GM21529 (cell line): ENCODE results near the gene CERS4.
A peak's percentile ranks its signal among the peaks of the same experiment; 100 is the strongest.
"Not testable (repeated sequence)": the region's sequence is repeated elsewhere in the genome, so short reads cannot be mapped to it uniquely, and the experiment has no call there.

Experiments
- ATAC-seq: cut with Tn5 transposase; IDR thresholded peaks from one replicate; pipeline ENCODE4 v1.9.1; 2021; ENCODE audit not compliant: unreplicated experiment

CERS4 gene, protein sequence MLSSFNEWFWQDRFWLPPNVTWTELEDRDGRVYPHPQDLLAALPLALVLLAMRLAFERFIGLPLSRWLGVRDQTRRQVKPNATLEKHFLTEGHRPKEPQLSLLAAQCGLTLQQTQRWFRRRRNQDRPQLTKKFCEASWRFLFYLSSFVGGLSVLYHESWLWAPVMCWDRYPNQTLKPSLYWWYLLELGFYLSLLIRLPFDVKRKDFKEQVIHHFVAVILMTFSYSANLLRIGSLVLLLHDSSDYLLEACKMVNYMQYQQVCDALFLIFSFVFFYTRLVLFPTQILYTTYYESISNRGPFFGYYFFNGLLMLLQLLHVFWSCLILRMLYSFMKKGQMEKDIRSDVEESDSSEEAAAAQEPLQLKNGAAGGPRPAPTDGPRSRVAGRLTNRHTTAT

DNA sequence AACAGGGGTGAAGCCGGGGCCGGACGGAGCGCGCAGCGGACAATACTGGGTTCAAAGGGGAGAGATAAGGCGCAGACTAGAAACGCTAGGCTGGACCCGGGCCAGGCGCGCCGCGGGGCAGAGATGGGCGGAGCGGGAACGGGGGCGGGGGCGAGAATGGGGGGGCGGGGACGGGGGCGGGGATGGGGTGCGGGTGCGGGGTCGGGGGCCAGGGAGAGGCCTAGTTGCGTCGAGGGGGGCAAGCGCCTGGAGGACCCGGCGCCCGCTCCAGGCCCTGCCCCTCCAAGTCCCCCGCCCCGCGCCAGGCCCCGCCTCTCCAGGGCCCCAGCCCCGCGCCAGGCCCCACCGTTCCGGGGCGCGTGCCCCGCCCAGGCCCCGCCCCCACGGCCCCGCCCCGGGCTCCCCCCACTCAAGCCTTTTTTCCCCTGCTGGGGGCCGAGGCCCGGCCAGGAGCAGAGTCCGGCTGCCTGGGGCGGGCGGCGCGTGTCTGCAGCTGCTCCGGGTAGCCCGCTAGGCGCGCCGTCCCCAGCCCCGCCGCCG, at the start of gene CERS4:
Gene CERS4, plus strand, starts transcription at position 449 of the 540 bp plus-strand sequence. CDS start 41,707 bp downstream, outside the sequence.
- ATAC-seq, result peak; percentile 43

DNA sequence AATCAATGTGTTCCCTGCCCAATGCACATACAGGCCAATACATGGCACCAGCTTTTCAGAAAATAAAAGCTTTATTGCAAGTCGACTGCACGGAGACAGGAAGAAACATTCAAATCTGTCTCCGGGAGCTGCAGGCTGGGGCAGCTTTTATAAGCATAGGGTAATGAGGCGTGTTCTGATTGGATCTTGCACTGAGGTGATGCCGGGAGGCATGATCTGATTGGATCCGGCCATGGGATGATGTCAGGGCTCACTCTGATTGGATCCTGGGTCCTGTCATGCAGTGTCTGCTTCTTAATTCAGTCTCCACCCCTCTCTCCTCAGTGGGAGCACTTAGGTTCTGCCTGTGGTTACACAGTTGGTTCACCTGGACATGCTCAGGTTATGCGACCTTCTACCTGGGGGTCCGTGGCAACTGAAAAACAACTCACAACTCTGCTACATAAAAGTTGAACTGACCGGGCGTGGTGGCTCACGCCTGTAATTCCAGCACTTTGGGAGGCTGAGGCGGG, 48.0 kb upstream of the CERS4 start:
- ATAC-seq, result no peak

DNA sequence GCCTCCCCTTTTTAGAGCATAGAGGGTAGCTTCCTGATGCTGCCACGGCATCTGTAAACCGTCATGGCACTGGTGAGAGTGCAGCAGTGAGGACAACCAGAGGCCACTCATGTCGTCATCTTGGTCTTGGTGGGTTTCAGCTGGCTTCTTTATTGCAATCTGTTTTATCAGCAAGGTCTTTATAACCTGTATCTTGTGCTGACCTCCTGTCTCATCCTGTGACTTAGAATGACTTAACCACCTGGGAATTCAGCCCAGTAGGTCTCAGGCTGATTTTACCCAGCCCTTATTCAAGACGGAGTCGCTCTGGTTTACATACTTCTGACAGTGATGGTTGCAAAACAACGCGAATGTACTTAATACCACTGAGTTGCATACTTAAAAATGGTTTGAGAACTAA, 45.4 kb upstream of the CERS4 start:
- ATAC-seq, result no peak

DNA sequence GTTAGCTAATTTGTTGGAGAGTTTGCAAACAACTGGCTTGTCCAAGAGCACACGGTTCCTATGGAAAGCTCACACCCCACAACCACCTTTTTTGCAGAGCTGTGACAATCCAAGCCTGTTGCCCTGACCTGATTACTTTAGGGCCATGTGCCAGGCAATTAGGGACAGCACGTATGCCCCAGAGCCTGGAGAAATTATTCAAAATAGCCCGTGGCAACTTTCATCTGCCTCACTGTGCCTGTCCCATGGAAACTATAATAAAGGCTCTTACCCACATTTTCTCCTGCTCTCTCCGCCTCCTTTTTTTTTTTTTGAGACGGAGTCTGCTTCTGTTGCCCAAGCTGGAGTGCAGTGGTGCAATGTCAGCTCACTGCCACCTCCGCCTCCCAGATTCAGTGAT, 41.2 kb upstream of the CERS4 start:
- no peak for ATAC-seq

DNA sequence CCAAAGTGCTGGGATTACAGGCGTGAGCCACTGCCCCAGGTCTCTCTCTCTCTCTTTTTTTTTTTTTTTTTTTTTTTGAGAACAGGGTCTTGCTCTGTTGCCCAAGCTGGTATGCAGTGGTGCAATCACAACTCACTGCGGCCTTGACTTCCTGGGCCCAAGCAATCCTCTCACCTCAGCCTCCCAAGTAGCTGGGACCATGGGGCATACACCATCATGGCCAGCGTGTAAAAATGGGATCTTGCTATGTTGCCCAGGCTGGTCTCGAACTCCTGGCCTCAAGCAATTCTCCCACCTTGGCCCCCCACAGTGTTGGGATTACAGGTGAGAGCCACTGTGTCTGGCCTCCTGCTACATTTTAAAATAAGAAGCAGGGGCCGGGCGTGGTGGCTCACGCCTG, 40.6 kb upstream of the CERS4 start:
- no peak for ATAC-seq

DNA sequence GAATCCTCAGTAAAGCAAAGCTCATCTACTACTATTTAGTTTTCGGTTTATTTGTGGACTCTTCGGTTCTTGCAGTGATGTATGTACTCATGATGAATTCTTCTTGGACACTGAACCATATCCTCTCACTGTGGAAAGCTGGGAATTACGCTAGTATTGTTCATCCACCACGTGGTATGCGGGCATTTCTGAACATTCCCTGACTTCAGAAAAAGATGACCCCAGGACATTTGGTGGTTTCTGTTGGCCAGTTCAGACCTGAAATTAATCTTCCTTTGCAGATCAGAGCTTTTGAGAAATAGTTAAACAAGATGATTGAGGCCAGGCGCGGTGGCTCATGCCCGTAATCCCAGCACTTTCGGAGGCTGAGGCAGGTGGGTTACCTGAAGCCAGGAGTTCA, 34.5 kb upstream of the CERS4 start:
- ATAC-seq, result no peak

DNA sequence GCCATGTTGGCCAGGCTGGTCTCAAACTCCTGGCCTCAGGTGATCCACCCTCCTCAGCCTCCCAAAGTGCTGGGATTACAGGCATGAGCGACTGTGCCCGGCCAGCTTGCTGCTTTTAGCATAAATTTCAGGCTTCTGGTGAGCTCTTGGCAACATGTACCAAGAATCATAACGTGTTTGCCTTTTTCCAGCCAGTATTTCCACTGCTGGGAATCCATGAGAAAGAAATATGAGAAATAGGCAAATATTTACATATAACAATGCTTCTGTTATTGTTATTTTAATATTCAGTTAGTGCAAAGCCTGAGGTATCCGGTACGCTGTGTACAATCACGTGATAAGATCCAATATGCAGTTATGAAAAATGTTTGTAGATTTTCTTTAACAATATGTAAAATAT, 29.2 kb upstream of the CERS4 start:
- no peak for ATAC-seq

DNA sequence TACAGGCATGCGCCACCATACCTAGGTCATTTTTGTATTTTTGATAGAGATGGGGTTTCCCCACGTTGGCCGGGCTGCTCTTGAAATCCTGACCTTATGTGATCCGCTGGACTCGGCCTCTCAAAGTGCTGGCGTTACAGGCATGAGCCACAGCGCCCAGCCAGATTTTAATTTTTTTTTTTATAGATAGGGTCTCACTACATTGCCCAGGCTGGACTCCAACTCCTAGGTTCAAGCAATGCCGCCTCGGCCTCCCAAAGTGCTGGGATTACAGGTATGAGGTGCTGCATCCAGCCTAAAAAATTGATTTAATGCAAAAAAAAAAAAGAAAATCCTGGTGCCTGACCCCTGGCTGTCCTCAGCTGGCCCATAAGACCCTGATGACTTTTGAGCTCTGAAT, 24.9 kb upstream of the CERS4 start:
- ATAC-seq, result no peak

DNA sequence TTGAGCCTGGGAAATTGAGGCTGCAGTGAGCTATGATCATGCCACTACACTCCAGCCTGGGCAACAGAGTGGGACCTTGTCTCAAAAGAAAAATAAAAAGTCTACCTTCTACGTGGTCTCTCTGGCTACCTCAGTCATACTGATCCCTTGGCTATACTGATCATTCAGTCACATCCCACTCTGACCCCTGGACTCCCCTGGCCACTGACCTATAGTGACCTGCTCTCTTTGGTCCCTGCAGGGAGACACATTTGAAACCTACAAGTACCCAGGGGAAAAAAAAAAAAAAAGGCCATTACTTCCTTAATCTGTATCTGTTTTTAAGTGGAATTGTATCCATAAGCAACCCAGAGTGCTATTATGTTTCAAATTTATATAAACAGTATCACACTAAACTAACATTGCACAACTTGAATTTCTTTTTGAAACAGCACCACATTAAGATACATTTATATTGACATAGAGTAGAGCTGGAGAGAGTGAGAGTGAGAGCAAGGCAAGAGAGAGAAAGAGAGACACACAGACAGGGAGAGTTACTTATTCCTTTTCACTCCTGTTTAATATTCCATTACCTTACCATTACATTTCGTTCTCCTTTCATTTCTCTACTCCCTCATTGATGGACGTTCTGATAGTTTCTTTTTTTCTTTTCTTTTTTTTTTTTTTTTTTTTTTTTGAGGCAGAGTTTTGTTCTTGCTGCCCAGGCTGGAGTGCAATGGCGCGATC, 23.7 kb upstream of the CERS4 start:
- ATAC-seq, result no peak

DNA sequence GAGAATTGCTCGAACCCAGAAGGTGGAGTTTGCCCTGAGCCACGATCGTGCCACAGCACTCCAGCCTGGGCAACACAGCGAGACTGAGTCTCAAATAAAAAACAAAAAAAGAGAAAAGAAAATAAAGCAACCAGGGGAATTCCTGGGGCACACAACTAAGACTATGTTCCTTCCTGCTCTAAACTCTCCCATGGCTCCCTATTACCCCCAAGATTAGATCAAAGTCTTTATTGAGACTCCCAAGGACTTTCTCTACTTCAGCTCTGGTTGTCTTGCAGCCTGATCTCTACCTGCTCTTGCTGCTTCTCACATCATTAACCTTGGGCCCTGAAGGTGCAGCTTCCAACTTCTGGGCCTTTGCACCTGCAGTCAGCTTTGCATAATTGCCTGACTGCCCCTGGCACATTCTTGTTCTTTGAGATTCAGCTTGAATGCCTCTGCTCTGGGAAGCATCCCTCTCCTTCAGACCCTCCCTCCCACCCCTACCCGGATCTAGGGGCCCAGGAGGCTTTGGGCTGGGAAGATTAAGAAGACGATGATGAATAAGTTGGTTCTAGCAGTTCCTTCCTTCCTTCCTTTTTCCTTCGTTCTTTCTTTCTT, 16.8 kb upstream of the CERS4 start:
- ATAC-seq, result no peak

DNA sequence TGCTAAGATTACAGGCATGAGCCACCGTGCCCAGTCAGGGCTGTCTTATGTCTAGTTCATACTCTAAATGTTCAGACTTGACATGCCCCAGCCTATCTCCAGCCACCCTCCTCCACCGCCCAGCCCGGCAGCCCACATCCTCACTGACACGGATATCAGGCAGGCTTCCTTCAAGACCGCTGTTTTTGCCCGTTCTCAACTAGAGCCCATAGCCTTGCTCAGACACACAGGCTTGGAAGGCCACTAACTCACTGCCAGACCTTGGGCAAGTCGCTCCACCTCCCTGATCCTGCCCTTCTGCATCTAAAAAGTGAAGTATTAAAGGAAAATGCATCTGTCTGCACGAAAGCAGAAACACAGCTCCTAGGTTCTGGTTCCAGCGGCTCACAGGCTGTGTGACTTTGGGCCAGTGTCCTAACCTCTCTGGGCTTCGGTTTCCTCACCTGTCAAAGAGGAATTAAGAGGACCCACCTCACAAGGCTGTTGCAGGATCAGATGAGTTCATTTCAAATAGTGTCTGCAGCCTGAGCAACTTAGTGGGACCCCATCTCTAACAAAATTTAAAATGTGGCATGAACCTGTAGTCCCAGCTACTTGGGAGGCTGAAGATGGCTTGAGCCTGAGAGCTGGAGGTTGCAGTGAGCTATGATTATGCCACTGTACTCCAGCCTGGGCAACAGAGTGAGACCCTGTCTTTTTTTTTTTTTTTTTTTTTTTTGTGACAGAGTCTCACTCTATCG, 14.5 kb upstream of the CERS4 start:
- no peak for ATAC-seq

DNA sequence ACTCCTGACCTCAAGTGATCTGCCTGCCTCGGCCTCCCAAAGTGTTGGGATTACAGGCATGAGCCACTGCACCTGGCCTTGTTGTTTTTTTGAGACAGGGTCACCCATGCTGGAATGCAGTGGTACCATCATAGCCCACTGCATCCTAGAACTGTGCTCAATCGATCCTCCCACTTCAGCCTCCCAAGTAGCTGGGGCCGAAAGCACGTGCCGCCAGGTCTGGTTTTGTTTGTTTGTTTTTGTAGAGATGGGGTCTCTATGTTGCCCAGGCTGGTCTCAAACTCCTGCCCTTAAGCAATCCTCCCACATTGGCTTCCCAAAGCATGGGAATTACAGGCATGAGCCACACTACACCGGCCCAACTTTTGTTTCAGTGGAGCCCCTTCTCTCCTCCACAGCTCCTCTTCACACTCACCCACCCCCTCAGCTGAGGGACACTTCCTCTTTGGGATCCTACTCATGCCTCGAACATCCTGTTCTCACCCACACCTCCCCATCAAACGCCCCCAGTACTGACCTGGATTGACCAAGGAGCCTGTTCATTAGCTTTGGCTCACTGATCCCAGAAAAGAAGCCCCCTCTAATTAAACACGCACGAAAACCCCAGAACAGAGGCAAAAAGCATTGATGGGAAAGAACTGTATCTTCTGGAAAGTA, 12.8 kb upstream of the CERS4 start:
- no peak for ATAC-seq

DNA sequence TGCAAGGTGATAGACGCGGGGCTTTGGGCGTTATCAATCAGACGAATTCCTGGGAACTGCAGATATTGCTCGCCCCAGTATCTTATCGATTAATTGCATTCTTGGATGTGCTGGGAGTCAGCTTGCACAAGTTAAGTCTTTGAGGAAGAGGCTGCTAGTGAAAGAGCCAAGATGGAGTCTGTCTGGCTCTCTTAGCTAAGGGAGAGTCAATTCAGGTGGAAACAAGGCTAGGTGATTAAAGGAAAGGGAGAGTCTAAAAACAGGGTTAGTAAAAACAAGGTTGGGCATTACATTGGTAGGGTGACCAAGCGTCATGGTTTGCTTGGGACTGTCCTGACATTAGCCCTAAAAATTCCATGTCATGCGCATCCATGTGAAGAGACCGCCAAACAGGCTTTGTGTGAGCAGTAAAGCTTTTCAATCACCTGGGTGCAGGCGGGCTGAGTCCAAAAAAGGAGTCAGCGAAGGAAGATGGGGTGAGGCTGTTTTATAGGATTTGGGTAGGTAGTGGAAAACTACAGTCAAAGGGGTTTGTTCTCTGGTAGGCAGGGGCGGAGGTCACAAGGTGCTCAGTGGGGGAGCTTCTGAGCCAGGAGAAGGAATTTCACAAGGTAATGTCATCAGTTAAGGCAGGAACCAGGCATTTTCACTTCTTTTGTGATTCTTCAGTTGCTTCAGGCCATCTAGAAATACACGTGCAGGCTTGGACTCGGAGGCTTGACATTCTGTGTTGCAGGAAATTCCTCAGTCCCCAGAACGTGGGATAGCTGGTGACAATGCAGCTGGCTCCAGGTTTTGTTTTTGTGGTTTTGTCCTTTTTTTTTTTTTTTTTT, 5.7 kb upstream of the CERS4 start:
- ATAC-seq, result not testable (repeated sequence)

DNA sequence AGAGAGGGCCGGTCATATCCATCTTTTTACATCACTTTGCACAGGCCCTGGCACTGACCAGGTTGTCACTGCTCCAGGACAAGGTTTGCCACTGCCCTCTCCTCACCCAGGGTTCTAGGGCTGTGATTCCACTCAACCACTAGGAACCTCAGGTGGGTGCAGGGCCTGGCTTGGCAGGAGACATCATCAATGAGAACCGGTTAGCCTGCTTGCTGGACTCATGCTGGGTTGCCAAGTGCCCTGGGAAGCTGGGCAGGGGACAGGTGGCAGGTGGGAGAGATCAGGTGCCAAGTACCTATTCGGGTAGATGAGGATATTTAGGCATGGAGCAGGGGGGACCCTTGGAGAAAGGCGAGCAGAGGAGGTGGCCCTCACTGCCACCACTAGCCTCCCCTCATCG, 4.2 kb upstream of the CERS4 start:
- no peak for ATAC-seq

DNA sequence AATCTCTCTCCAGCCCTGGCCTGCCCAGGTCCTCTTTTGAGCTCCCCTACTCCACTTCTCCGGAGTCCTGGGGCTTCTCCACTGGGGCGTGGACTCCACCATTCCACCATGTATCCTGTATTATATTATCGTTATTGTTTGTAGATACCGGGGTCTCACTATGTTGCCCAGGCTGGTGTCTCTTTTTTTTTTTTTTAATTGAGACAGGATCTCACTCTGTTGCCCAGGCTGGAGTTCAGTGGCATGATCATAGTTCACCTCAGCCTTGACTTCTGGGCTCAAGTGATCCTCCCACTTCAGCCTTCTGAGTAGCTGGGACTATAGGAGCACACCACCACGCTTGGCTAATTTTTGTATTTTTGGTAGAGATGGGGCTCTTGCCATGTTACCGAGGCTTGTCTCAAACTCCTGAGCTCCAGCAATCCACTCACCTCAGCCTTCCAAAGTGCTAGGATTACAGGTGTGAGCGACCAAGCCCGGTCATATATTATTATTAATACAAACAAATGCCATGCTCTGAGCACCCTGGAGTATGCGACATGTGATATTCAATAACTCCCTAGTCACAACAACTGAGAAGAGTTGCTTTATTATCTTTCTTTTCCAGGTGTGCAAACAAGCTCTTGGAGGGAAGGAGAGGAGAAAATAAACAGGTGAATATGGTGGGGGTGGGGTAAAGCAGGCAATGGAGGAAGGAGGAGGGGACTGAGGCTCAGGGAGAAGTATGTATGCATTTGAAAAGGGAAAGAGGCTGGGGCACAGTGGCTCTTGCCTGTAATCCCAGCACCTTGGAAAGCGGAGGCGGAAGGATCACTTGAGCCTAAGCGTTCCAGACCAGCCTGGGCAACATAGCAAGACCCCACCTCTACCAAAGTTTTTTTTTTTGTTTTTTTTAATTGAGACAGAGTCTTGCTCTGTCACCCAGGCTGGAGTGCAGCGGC, 2.8 kb upstream of the CERS4 start:
- no peak for ATAC-seq

DNA sequence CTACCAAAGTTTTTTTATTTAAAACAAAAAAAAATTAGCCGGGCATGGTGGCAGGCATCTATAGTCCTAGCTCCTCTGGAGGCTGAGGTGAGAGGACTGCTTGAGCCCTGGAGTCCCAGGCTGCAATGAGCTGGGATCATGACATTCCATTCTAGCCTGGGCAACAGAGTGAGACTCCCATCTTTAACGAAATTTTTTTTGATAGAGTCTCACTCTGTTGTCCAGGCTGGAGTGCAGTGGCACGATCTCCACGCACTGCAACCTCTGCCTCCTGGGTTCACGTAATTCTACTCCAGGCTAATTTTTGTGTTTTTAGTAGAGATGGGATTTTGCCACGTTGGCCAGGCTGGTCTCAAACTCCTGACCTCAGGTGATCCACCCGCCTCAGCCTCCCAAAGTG, 1.8 kb upstream of the CERS4 start:
- not testable (repeated sequence) for ATAC-seq

DNA sequence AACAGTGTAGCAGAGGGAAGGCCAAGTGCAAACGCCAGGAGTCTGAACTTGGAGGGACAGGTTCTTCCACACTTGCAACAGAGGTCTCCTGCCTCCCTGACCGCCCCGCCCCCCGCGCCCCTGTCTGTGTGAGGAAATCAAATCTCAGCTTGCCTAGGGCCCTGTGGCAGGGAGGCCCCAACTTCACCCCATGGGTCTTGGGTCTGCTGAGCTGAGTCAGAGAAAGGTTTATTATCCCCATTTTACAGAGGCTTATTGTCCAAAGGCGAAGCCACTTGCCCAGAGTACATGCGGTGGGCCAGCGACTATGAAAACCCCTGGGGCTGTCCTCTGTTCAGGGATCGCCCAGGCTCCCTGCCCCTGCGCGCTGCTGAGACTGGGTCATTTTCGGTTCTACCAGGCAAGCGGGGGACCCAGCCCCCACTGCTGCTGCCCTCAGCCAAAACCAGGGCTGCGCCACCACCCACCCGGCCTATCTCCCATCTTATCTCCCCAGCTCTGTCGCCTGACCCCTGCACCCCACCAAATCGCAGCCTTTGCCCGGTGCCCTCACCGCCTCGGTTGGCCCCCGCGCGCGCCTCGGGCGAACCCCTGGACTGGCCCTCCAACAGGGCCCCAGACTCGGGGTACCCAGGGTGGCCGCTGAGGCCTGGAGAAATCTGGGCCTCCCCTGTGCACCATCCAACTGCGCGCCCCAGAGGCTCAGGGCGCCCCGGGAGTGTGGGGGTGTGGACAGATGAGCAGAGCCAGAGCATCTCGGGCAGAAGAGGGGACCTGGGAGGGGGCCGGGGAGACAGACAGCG, 850 bp upstream of the CERS4 start:
- ATAC-seq, result peak; percentile 14
